Endothelial cell (in vitro differentiated cells): ENCODE results near the gene HAND2. TPM values are rescaled to one million over a fixed set of nuclear protein-coding genes. Genes with fewer than 3 reads are reported as not detected.

Source experiments
- DNase-seq: peaks from one replicate; pipeline ENCODE4 v3.0.0; 2021; ENCODE audit warnings: low spot score
- H3K27ac Mint-ChIP-seq: one replicate; pipeline ENCODE4 v1.8.0; 2021; ENCODE audit warnings: mixed read lengths, inconsistent platforms; ENCODE audit not compliant: unreplicated experiment
- H3K27me3 Mint-ChIP-seq: one replicate; pipeline ENCODE4 v1.8.0; 2021; ENCODE audit warnings: mild to moderate bottlenecking, moderate library complexity, mixed read lengths, inconsistent platforms; ENCODE audit not compliant: unreplicated experiment
- H3K36me3 Mint-ChIP-seq: one replicate; pipeline ENCODE4 v1.8.0; 2021; ENCODE audit warnings: mild to moderate bottlenecking, low read depth, mixed read lengths, inconsistent platforms; ENCODE audit not compliant: unreplicated experiment
- H3K4me1 Mint-ChIP-seq: one replicate; pipeline ENCODE4 v1.8.0; 2021; ENCODE audit warnings: mild to moderate bottlenecking, mixed read lengths, inconsistent platforms; ENCODE audit not compliant: unreplicated experiment
- H3K4me3 Mint-ChIP-seq: one replicate; pipeline ENCODE4 v1.8.0; 2021; ENCODE audit warnings: mild to moderate bottlenecking, mixed read lengths, inconsistent platforms; ENCODE audit not compliant: unreplicated experiment
- H3K9me3 Mint-ChIP-seq: one replicate; pipeline ENCODE4 v1.8.0; 2021; ENCODE audit warnings: mixed read lengths, inconsistent platforms; ENCODE audit not compliant: unreplicated experiment
- CTCF ChIP-seq: fragments of 200-600 bp; sonication (generic); IDR thresholded peaks from one replicate; pipeline ENCODE4 v1.5.0; 2021; ENCODE audit warnings: antibody characterized with exemption; ENCODE audit not compliant: unreplicated experiment
- total RNA-seq: library from RNA; stranded (reverse); fragmentation: NEBNext Ultra II Directional; extraction: Animal tissue kit (Norgen Biotek cat#: 25700); gene quantifications from one replicate; pipeline ENCODE4 v1.2.1, GENCODE V29; 2021; ENCODE audit not compliant: unreplicated experiment

Gene HAND2
- total RNA-seq, 1 donor from 2014 or later: 1.5 TPM

DNA sequence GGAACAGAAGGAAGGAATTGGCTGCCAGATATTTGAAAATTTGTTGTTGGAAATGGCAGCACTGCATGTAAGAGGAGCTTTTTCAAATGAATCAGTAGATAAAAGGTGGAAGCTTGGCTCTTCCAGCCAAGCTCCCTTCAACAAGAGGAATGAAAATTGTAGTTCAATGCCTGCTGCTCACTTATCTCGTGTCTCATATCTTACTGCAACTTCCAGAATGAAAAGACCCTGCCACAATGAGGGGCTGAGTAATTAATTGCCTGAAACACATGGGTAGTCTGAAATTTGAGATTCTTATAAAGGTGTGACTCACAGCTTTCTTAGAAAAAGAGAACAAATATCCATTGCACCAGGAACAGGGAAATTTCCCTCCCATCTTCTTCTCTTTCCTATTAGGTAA is 53.0 kb downstream of the HAND2 start:
- TF ChIP-seq CTCF: no peak
- no peaks in the 10 kb centered on the region for H3K9me3 Mint-ChIP-seq

More for the DNA sequence above, 53.0 kb downstream of the HAND2 start:
- Mint-ChIP-seq H3K4me3 (no peak overlapping the region), H3K36me3 (peaks cover 3% of the 10 kb centered on the region), H3K27me3 (peaks cover 1% of the 10 kb centered on the region), H3K27ac (no peak overlapping the region), H3K4me1 (no peaks in the 10 kb centered on the region)
- no peak for DNase-seq

Other genes starting within 250 kb of the HAND2 start
- 160 TPM for gene HMGB2, start 195.9 kb downstream of the HAND2 start, total RNA-seq
- gene SAP30, start 159.3 kb downstream of the HAND2 start, total RNA-seq: 22.2 TPM
- not detected for gene SCRG1, start 131.1 kb downstream of the HAND2 start, total RNA-seq